ENCODE results near the gene CNIH2. TPM values are rescaled to one million over a fixed set of nuclear protein-coding genes. Genes with fewer than 3 reads are reported as not detected.

CNIH2 gene
- total and polyA plus RNA-seq, 2 of the 13 experiments (the other 11 are each of a cell fraction or from before 2014, with no cell fraction given): 0.60 to 0.69 TPM

GRCh38 chr11:66288671-66289547 is 10.9 kb downstream of the CNIH2 start, which contains the start of gene YIF1A (continued):
- peak; percentile 53; the same call in 1 of the 2 replicates for TF ChIP-seq ZNF564 (CRISPR knock-in tag; IDR thresholded peaks at IDR 0.05)
- no peak for TF ChIP-seq ZNF232 (CRISPR knock-in tag; IDR thresholded peaks at IDR 0.05; ENCODE audit: borderline replicate concordance)
- peak; percentile 89 for TF ChIP-seq DRAP1 (CRISPR knock-in tag; IDR thresholded peaks at IDR 0.05)
- peak; percentile 99 for TF ChIP-seq NFYB (CRISPR knock-in tag; IDR thresholded peaks at IDR 0.05)
- TF ChIP-seq GABPB1 (CRISPR knock-in tag; IDR thresholded peaks at IDR 0.05): peak; percentile 96
- TF ChIP-seq ZSCAN31 (CRISPR knock-in tag; IDR thresholded peaks at IDR 0.05; ENCODE audit: low read depth): peak; percentile 70; the same call in 1 of the 2 replicates
- peak; percentile 13; the same call in 1 of the 2 replicates for TF ChIP-seq NKX3-1 (CRISPR knock-in tag; IDR thresholded peaks at IDR 0.05)
- no peak for TF ChIP-seq HOXA9 (CRISPR knock-in tag; IDR thresholded peaks at IDR 0.05; ENCODE audit: borderline replicate concordance)
- no peak for TF ChIP-seq ZBTB38 (CRISPR knock-in tag; IDR thresholded peaks at IDR 0.05)
- peak; percentile 58 for TF ChIP-seq PTBP1 (IDR thresholded peaks at IDR 0.05; ENCODE audit: low read depth, low read length, poor library complexity, severe bottlenecking)
- peak; percentile 89 for TF ChIP-seq ZNF740 (CRISPR knock-in tag; IDR thresholded peaks at IDR 0.05)
- 0 out of 2 replicates have a peak, but pooled peaks have one; percentile 12 for TF ChIP-seq ZNF256 (CRISPR knock-in tag; conservative IDR thresholded peaks at IDR 0.05)
- TF ChIP-seq ZNF672 (CRISPR knock-in tag; IDR thresholded peaks at IDR 0.05): no peak
- TF ChIP-seq THAP11 (CRISPR knock-in tag; IDR thresholded peaks at IDR 0.05): peak; percentile 89
- peak; percentile 66; the same call in 1 of the 2 replicates for TF ChIP-seq ARNT2 (CRISPR knock-in tag; IDR thresholded peaks at IDR 0.05; ENCODE audit: low read depth)
- peak; percentile 57 for TF ChIP-seq MED1 (CRISPR knock-in tag; IDR thresholded peaks at IDR 0.05)
- no peak for TF ChIP-seq ETV6 (CRISPR knock-in tag; conservative IDR thresholded peaks at IDR 0.05)
- TF ChIP-seq CEBPG (CRISPR knock-in tag; IDR thresholded peaks at IDR 0.05): 0 out of 2 replicates have a peak, but pooled peaks have one; percentile 35
- TF ChIP-seq POLR2AphosphoS2 (IDR thresholded peaks at IDR 0.05; ENCODE audit: low read depth, low read length): 0 out of 2 replicates have a peak, but pooled peaks have one; percentile 49
- TF ChIP-seq DMAP1 (CRISPR knock-in tag; IDR thresholded peaks at IDR 0.05): peak; percentile 93
- 0 out of 2 replicates have a peak, but pooled peaks have one; percentile 18 for TF ChIP-seq ZBTB34 (CRISPR knock-in tag; IDR thresholded peaks at IDR 0.05)
- TF ChIP-seq FOXJ3 (CRISPR knock-in tag; IDR thresholded peaks at IDR 0.05; ENCODE audit: borderline replicate concordance): peak; percentile 50; the same call in 1 of the 2 replicates
- TF ChIP-seq TSC22D2 (CRISPR knock-in tag; IDR thresholded peaks at IDR 0.05; ENCODE audit: borderline replicate concordance): no peak
- no peak for TF ChIP-seq SP1 (IDR thresholded peaks at IDR 0.05)
- TF ChIP-seq SP1 (CRISPR knock-in tag; IDR thresholded peaks at IDR 0.05): peak; percentile 79
- 0 out of 2 replicates have a peak, but pooled peaks have one; percentile 66 for TF ChIP-seq ZFP36L2 (CRISPR knock-in tag; IDR thresholded peaks at IDR 0.05)
- TF ChIP-seq HMG20B (CRISPR knock-in tag; conservative IDR thresholded peaks at IDR 0.05): no peak
- peak; percentile 26 for TF ChIP-seq HNRNPLL (IDR thresholded peaks at IDR 0.05; ENCODE audit: low read depth, low read length, poor library complexity, severe bottlenecking)
- TF ChIP-seq ZNF782 (CRISPR knock-in tag; IDR thresholded peaks at IDR 0.05; ENCODE audit: borderline replicate concordance): no peak
- TF ChIP-seq SATB2 (CRISPR knock-in tag; IDR thresholded peaks at IDR 0.05): 0 out of 2 replicates have a peak, but pooled peaks have one; percentile 2
- no peak for TF ChIP-seq HNRNPH1 (optimal IDR thresholded peaks at IDR 0.05; ENCODE audit: low read depth, low read length)

Measured in HepG2 (cell line).